ENCODE results near the gene CERS5. TPM values are rescaled to one million over a fixed set of nuclear protein-coding genes. Genes with fewer than 3 reads are reported as not detected.
A peak's percentile ranks its signal among the peaks of the same experiment; 100 is the strongest.

CERS5 gene
- total and polyA plus RNA-seq, 8 donors = 38.1 to 76.4 (median 67.5) TPM

DNA sequence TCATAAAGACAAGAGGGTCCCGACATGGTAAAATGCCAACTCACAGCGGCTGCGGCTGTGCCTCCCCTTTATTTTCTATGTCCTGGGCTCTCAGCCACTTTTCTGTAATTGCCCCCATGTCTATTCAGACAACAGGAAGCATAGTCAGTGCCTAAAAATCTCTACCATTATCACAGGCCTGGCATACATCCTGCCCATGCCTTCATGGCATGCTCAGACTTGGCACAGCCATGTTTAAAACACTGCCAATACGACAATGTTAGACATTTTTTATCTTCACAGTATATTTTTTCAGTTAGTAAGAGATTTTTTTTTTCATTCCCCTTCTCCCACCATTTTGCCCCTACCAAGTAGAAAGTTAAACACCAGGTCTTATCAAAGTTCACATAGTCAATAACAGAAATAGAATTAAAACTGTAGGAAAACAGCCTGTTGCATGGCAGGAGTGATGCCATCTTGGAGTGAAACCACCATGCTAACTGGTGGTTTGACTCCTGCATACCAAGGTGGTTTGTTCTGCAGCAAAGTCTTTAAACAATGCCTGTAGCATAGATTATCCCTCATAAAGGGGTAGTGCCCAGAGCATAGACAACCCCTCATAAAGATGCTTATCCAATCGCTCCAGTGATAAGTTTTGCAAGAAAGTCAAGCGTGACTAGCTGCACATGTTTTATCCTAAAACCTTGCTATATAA lies 18.9 kb upstream of the CERS5 start:
- intact Hi-C loops (cut with DNase I) = no loop called here
- TF ChIP-seq, protein P1, sequence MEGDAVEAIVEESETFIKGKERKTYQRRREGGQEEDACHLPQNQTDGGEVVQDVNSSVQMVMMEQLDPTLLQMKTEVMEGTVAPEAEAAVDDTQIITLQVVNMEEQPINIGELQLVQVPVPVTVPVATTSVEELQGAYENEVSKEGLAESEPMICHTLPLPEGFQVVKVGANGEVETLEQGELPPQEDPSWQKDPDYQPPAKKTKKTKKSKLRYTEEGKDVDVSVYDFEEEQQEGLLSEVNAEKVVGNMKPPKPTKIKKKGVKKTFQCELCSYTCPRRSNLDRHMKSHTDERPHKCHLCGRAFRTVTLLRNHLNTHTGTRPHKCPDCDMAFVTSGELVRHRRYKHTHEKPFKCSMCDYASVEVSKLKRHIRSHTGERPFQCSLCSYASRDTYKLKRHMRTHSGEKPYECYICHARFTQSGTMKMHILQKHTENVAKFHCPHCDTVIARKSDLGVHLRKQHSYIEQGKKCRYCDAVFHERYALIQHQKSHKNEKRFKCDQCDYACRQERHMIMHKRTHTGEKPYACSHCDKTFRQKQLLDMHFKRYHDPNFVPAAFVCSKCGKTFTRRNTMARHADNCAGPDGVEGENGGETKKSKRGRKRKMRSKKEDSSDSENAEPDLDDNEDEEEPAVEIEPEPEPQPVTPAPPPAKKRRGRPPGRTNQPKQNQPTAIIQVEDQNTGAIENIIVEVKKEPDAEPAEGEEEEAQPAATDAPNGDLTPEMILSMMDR (IDR thresholded peaks at IDR 0.05) = no peak
- peaks cover 0 to 14% of the 10 kb centered on the region in 2 donors for H3K36me3 ChIP-seq
- H3K9me3 ChIP-seq = no peaks in the 10 kb centered on the region
- peaks cover 11 to 13% of the 10 kb centered on the region in 2 donors for H3K4me1 ChIP-seq
- H3K27ac ChIP-seq = peak overlapping the region in 1 of 2 donors; percentile 53
- DNase-seq = no peak
- ATAC-seq = no peak
- no peaks in the 10 kb centered on the region for H3K27me3 ChIP-seq
- H3K4me3 ChIP-seq = no peak overlapping the region

DNA sequence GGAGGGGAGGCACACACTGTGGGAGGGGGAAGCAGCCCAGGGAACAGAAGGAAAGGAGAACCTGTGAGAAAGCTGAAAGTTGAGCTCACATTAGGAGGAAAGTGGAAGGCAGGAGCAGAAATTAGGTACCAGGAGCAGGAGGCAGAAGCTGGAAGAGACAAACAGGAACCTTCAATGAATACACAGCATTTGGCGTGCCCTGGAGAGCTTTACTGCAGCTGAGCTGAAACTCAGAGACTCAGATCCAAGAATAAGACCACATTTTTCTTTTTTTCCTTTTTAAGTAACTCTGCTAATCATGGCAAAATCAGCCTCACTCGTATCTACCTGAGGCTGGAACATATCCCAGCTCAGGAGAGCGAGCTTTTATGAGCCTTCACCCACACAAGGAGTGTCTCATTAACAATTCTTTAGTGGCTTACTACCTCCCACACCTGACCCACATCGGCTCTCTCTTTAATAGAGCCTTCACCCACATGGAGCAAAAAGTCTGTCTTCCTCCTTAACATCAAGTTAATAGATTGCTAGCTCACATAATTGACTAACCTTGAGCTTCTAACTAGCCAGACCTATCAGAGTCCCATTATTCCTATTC lies 18.2 kb upstream of the CERS5 start:
- DNase-seq = no peak
- ATAC-seq = peak; percentile 43
- H3K4me3 ChIP-seq = no peak overlapping the region
- peak overlapping the region in 1 of 2 donors; percentile 53 for H3K27ac ChIP-seq
- H3K4me1 ChIP-seq = peaks cover 11 to 13% of the 10 kb centered on the region in 2 donors
- TF ChIP-seq, protein P1 (IDR thresholded peaks at IDR 0.05) = no peak
- no peaks in the 10 kb centered on the region for H3K27me3 ChIP-seq
- H3K9me3 ChIP-seq = no peaks in the 10 kb centered on the region
- intact Hi-C loops (cut with DNase I) = no loop called here
- H3K36me3 ChIP-seq = peaks cover 0 to 17% of the 10 kb centered on the region in 2 donors

DNA sequence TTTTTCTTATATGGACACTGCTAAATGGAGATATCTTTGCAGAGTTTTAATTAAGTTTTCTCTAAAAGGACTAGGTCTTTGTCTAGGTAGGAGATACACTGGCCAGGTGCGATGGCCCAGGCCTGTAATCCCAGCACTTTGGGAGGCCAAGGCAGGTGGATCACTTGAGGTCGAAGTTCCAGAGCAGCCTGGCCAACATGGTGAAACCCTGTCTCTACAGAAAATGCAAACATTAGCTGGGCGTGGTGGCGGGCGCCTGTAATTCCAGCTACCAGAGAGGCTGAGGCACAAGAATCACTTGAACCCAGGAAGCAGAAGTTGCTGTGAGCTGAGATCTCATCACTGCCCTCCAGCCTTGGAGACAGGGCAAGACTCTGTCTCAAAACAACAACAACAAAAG lies 17.1 kb upstream of the CERS5 start:
- ATAC-seq (no peak), DNase-seq (no peak)
- intact Hi-C loops (cut with DNase I) = no loop called here
- H3K27me3 ChIP-seq = no peaks in the 10 kb centered on the region
- peaks cover 11 to 13% of the 10 kb centered on the region in 2 donors for H3K4me1 ChIP-seq
- H3K36me3 ChIP-seq = peaks cover 0 to 28% of the 10 kb centered on the region in 2 donors
- H3K4me3 ChIP-seq = no peak overlapping the region
- no peak overlapping the region for H3K27ac ChIP-seq
- no peaks in the 10 kb centered on the region for H3K9me3 ChIP-seq
- TF ChIP-seq, protein P1 (IDR thresholded peaks at IDR 0.05) = no peak

DNA sequence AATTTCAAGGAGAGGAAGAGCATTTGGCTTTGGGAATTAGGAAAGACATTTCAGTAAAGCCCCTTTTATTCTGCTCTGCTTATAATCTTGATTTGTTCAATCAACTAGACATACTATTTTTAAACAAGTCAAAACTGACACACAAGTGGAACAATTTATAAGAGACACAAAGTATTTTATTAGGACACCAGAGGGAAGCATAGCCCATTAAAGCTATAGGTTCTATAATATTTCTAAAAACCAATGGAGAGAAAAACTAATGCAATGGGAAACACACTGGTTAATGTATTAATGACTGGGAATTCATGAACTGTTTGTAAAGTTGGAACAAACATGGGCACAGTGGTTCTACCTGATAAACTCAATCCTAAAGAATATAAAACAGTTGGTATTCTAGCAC lies 15.3 kb upstream of the CERS5 start:
- no peaks in the 10 kb centered on the region for H3K27me3 ChIP-seq
- intact Hi-C loops (cut with DNase I) = no loop called here
- H3K27ac ChIP-seq = no peak overlapping the region
- H3K36me3 ChIP-seq = peaks cover 0 to 46% of the 10 kb centered on the region in 2 donors
- TF ChIP-seq, protein P1 (IDR thresholded peaks at IDR 0.05) = no peak
- ATAC-seq (no peak), DNase-seq (no peak)
- no peaks in the 10 kb centered on the region for H3K9me3 ChIP-seq
- no peak overlapping the region for H3K4me3 ChIP-seq
- peaks cover 3 to 10% of the 10 kb centered on the region in 2 donors for H3K4me1 ChIP-seq

DNA sequence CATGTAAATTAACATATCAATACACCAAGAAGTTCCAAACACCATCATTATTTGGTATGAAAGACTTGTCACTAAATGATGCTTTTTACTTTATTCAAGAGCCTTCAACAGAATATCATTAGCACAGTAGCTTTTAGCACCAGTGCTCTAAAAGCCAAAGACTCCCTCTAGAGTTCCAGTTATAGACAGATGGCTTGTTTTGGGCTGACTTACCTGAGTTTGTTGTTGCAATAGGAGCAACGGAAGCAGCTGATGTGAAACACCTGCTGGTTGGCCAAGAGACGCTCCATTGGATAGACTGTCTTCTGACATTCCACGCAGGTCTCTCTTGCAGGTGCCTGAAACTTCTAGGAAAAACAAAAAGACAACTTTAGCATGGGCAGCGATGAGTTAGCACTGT lies 14.5 kb upstream of the CERS5 start:
- Histone ChIP-seq H3K9me3 (no peaks in the 10 kb centered on the region), H3K27ac (no peak overlapping the region), H3K4me3 (no peak overlapping the region), H3K4me1 (peaks cover 0 to 6% of the 10 kb centered on the region in 2 donors), H3K27me3 (no peaks in the 10 kb centered on the region), H3K36me3 (peaks cover 4 to 54% of the 10 kb centered on the region in 2 donors)
- no peak for DNase-seq
- intact Hi-C loops (cut with DNase I) = no loop called here
- no peak for ATAC-seq
- TF ChIP-seq, protein P1 (IDR thresholded peaks at IDR 0.05) = no peak

Measured in left lung (tissue), 10 donors.